Natural killer cell (primary cell): ENCODE measurements around the gene ATP8A1. TPM values are rescaled to one million over a fixed set of nuclear protein-coding genes. Genes with fewer than 3 reads are reported as not detected.

ENCODE experiments used
- ATAC-seq, 3 donors: fragments of 150-1000 bp in 2 of 3; fragments of 200-7000 bp in 1 of 3; cut with Tn5 transposase; 1 replicate in 1 of 3; 2 replicates in 2 of 3; pipeline ENCODE4 v1.10.0; 2021; ENCODE audit warnings: mild to moderate bottlenecking in 2 of 3, moderate library complexity in 2 of 3
- DNase-seq, 2 donors: peaks; one replicate each; pipeline versions ENCODE4 v3.0.0 to v3.0.0-alpha.2; 2013 to 2021; ENCODE audit warnings: mixed read lengths in 1 of 2
- H3K27ac ChIP-seq: one replicate; pipeline ENCODE4 v1.5.1; 2013; ENCODE audit warnings: mild to moderate bottlenecking, low read length
- H3K27me3 ChIP-seq: one replicate; pipeline ENCODE4 v1.6.1; 2013; ENCODE audit warnings: low read length; ENCODE audit not compliant: control insufficient read depth, insufficient read depth
- H3K36me3 ChIP-seq: one replicate; pipeline ENCODE4 v1.6.1; 2013; ENCODE audit warnings: low read length; ENCODE audit not compliant: control insufficient read depth, insufficient read depth
- H3K4me1 ChIP-seq: one replicate; pipeline ENCODE4 v1.6.1; 2013; ENCODE audit warnings: low read length; ENCODE audit not compliant: control insufficient read depth, insufficient read depth
- H3K4me3 ChIP-seq: one replicate; pipeline ENCODE4 v1.5.1; 2013; ENCODE audit warnings: low read length
- H3K9me3 ChIP-seq: one replicate; pipeline ENCODE4 v1.6.1; 2013; ENCODE audit warnings: low read length; ENCODE audit not compliant: control insufficient read depth, insufficient read depth
- H3K27ac Mint-ChIP-seq, 2 donors: one replicate each; pipeline ENCODE4 v1.8.0; 2022; ENCODE audit warnings: mild to moderate bottlenecking in 2 of 2, mixed read lengths in 2 of 2, moderate library complexity in 1 of 2
- H3K27me3 Mint-ChIP-seq, 2 donors: one replicate each; pipeline ENCODE4 v1.8.0; 2022; ENCODE audit warnings: low read depth in 2 of 2, mixed read lengths in 2 of 2
- H3K36me3 Mint-ChIP-seq: one replicate; pipeline ENCODE4 v1.8.0; 2022; ENCODE audit warnings: mixed read lengths
- H3K4me1 Mint-ChIP-seq, 2 donors: one replicate each; pipeline ENCODE4 v1.8.0; 2022; ENCODE audit warnings: mixed read lengths in 2 of 2
- H3K4me3 Mint-ChIP-seq: one replicate; pipeline ENCODE4 v1.8.0; 2022; ENCODE audit warnings: mild to moderate bottlenecking, moderate library complexity, mixed read lengths
- H3K9me3 Mint-ChIP-seq, 2 donors: one replicate each; pipeline ENCODE4 v1.8.0; 2022; ENCODE audit warnings: mixed read lengths in 2 of 2
- WGBS: methylation state at CpG from one replicate; pipeline ENCODE4 v1.1.7; 2013; ENCODE audit warnings: missing lambda C conversion rate; ENCODE audit not compliant: insufficient coverage; 5-methylcytosine and 5-hydroxymethylcytosine counted together
- intact Hi-C: fragments of 100-400 bp; cut with micrococcal nuclease; formaldehyde crosslinking; loops from one replicate; pipeline ENCODE4 v1.14.2; 2022
- total RNA-seq, 4 donors: library from RNA; stranded (reverse); fragments of 120-200 nt in 1 of 4; gene quantifications; one replicate each; pipeline versions ENCODE4 v1.2.3 to v1.2.4, GENCODE V29; 2013 to 2022
- TF ChIP-seq, protein P1 (sequence below): fragments of 200-600 bp; IDR thresholded peaks from one replicate; pipeline ENCODE4 v1.8.0; 2022; ENCODE audit warnings: antibody characterized with exemption

ATP8A1 gene
- 100 to 1,000 TPM in 2 of 3 donors, 10 to 100 TPM in 1; 84.8 to 156 (median 147) TPM for total RNA-seq
- total RNA-seq (2013), result 205 TPM

DNA sequence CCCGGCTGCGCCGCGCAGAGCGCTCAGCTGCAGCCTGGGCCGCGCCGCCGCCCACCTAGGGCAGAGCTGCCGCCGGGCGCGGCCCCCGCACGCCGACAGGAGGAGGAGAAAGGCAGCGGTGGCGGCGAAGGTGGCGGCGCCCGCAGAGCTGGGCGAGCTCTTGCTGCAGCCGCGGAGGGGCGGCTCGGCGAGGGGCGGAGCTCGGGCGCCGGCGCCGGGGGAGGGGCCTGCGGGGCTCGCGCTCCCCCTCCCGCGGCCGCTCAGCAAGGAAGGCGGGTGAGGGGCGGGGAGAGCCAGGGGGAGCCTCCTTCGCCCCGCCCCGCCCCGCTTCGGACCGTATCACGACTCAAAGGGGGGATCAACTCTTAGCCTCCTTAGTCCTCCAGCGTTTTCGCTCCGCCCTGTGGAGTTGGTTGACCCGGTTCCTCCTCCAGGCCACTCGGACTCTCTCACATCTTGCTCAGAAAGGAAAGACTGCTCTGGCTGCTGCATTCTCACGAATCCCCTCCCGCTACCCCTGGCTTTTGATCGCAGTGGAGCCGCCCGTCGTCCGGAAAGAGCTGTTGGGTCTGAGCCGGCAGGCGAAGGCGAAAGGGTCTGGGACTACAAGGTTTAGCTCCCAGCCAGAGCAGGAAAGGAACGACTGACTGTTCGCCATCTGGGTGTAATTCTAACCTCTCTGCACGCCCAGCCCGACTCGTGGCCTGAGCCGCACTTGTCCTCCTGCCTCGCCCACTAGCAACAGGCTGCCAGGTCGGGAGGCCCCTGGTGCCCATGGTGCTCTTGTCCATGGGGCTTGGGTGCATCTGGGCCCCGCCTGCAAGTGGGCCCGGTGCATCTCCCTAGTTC, at the start of gene ATP8A1:
Gene ATP8A1, minus strand, starts transcription at position 162 of the 849 bp plus-strand sequence. CDS start 232 bp downstream, outside the sequence.
- H3K4me3 Mint-ChIP-seq, result peak within 1 kb of the TSS; percentile 90
- H3K27me3 ChIP-seq, result no peaks in the 10 kb centered on the region
- peak; percentile 91 to 98 (median 92) for ATAC-seq
- intact Hi-C loops, result loop anchor here (1.0 to 2.0 kb wide), 2 partner anchors 14 to 29 kb away; no protein-coding TSS in a partner anchor
- peak within 1 kb of the TSS; percentile 97 for H3K4me3 ChIP-seq
- peak within 1 kb of the TSS; percentile 90 for H3K27ac ChIP-seq
- peaks cover 25% of the 10 kb centered on the region for H3K4me1 ChIP-seq
- no peaks in the 10 kb centered on the region for H3K27me3 Mint-ChIP-seq
- no peaks in the 10 kb centered on the region for H3K9me3 ChIP-seq
- WGBS, result under 1% methylated on average over 74 of the region's 74 CpGs
- TF ChIP-seq, protein P1, sequence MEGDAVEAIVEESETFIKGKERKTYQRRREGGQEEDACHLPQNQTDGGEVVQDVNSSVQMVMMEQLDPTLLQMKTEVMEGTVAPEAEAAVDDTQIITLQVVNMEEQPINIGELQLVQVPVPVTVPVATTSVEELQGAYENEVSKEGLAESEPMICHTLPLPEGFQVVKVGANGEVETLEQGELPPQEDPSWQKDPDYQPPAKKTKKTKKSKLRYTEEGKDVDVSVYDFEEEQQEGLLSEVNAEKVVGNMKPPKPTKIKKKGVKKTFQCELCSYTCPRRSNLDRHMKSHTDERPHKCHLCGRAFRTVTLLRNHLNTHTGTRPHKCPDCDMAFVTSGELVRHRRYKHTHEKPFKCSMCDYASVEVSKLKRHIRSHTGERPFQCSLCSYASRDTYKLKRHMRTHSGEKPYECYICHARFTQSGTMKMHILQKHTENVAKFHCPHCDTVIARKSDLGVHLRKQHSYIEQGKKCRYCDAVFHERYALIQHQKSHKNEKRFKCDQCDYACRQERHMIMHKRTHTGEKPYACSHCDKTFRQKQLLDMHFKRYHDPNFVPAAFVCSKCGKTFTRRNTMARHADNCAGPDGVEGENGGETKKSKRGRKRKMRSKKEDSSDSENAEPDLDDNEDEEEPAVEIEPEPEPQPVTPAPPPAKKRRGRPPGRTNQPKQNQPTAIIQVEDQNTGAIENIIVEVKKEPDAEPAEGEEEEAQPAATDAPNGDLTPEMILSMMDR, result no peak
- H3K9me3 Mint-ChIP-seq, result peaks cover 0 to 4% of the 10 kb centered on the region in 2 donors
- peaks cover 51 to 62% of the 10 kb centered on the region in 2 donors for H3K4me1 Mint-ChIP-seq
- H3K36me3 ChIP-seq, result no peaks in the 10 kb centered on the region
- peak; percentile 94 to 97 for DNase-seq
- H3K27ac Mint-ChIP-seq, result peak within 1 kb of the TSS; percentile 74 to 95
- peaks cover 2% of the 10 kb centered on the region for H3K36me3 Mint-ChIP-seq

DNA sequence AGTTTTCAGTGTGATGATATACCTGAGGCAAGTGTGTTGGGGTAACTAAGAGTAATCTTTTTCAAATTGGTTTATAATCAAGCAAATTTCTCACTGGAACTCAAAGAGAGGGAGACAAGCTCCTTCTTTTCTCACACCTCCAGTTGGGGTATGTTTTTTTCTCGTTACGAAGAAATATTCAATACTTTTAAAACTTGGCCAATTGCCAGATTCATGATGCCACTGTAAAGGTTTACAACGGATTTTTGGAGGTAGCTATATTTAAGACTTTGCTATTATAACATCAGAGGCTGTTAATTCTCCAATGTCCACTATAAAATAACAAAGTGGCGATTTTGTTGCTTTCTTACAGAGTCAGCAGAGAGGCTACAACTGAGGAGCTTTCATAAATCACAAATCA, 49.2 kb upstream of the ATP8A1 start:
- TF ChIP-seq, protein P1, result no peak
- no peaks in the 10 kb centered on the region for H3K36me3 Mint-ChIP-seq
- H3K27me3 Mint-ChIP-seq, result peaks cover 8% of the 10 kb centered on the region in 2 donors
- Histone ChIP-seq H3K36me3 (no peaks in the 10 kb centered on the region), H3K9me3 (no peaks in the 10 kb centered on the region), H3K27me3 (no peaks in the 10 kb centered on the region), H3K4me3 (no peak overlapping the region), H3K27ac (no peak overlapping the region), H3K4me1 (no peaks in the 10 kb centered on the region)
- H3K4me1 Mint-ChIP-seq, result no peaks in the 10 kb centered on the region
- DNase-seq (no peak), ATAC-seq (no peak)
- no peak overlapping the region for H3K4me3 Mint-ChIP-seq
- no peaks in the 10 kb centered on the region for H3K9me3 Mint-ChIP-seq
- no peak overlapping the region for H3K27ac Mint-ChIP-seq
- intact Hi-C loops, result no loop called here
- no CpG with 5 or more reads among the region's 4 CpGs for WGBS

DNA sequence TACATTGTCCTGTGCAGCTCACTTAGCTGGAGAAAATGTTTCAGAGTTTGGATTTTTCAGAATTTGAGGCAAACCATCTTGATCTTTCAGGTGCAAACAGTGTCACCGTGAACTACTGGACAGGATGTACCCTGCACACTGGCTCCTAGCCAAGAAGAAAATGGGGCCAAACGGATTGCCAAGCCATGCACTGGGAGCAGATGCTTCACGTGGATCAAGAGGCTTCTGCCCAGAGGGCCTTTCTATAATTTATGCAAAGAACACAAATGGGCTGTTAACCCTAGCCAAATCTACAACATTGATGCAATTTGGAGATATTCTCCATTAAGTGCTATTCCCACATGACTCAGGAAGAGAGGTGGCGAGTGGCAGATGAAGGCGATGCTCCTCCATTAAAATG, 46.9 kb upstream of the ATP8A1 start:
- no peaks in the 10 kb centered on the region for H3K36me3 ChIP-seq
- 89% methylated on average over 5 of the region's 5 CpGs for WGBS

More for the DNA sequence above, 46.9 kb upstream of the ATP8A1 start:
- Histone ChIP-seq H3K27ac (no peak overlapping the region), H3K27me3 (no peaks in the 10 kb centered on the region), H3K9me3 (no peaks in the 10 kb centered on the region), H3K4me3 (no peak overlapping the region), H3K4me1 (no peaks in the 10 kb centered on the region)
- ATAC-seq (no peak), DNase-seq (no peak)
- Mint-ChIP-seq H3K4me3 (no peak overlapping the region), H3K4me1 (no peaks in the 10 kb centered on the region), H3K27me3 (peaks cover 6% of the 10 kb centered on the region in 2 donors), H3K9me3 (peaks cover 2% of the 10 kb centered on the region in 2 donors), H3K36me3 (no peaks in the 10 kb centered on the region), H3K27ac (no peak overlapping the region)
- TF ChIP-seq, protein P1, result no peak
- intact Hi-C loops, result no loop called here
